GM19043 (cell line): ENCODE data around the gene RAB1B.
"Not testable (repeated sequence)": the region's sequence is repeated elsewhere in the genome, so short reads cannot be mapped to it uniquely, and the experiment has no call there.

Source experiments
- ATAC-seq: cut with Tn5 transposase; IDR thresholded peaks from one replicate; pipeline ENCODE4 v1.9.1; 2021; ENCODE audit warnings: low read depth; ENCODE audit not compliant: unreplicated experiment

The RAB1B gene

DNA sequence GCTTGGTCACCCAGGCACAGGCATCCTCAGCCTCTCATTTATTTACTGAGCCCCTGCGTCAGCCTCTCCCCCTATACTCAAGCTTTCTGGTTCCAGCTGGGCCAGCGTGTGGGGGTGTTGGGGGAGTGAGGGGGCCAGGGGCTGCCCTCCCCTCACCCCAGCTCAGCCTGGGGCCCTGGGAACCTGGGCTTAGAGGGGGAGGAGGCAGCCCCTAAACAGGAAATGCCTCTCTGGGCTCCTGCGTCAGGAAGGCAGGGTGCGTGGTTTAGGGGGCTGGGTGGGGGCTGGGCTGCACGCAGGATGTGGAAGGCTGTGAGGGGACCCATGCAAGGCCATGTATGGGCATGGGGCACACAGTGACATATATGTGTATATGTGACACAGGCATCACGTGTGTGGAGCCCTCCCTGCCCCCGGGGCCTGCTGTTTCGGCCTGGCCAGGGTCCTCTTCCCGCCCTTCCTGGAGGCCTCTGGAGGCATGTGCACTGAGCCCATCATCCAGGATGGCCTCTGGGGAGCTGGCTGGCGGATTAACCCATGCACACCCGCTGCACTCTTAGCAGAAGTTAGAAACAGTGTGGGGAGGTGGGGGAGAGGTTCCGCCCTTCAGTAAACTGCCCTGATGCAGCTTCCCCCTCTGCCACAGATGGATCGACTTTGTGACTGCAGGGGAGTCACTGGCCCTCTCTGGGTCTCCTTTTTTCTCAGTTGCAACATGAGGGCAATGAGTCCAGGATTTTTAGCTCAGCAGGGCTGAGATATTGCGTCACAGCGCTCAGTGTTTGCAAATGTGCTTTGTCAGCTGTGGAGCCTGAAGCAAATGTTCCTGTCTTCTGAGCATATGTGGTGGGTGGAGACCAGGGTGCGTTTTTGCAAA is 49.5 kb downstream of the RAB1B start:
- no peak for ATAC-seq

DNA sequence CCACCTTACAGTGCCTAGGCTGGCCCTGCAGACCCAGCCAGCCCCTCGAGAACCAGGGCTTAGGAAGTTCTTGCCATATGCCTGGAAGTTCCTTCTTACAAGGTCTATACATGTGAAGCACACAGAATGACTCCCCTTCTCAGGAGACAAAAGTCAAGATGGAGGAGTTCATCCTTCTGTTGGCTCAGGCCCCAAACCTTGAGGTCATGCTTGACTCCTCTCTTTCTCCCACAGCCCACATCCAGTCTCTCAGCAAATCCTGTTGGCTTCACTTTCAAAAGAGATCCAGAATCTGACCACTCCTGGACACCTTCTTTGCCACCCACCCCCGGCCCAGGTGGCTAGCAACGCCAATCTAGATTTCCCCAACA is 50.1 kb downstream of the RAB1B start:
- no peak for ATAC-seq

DNA sequence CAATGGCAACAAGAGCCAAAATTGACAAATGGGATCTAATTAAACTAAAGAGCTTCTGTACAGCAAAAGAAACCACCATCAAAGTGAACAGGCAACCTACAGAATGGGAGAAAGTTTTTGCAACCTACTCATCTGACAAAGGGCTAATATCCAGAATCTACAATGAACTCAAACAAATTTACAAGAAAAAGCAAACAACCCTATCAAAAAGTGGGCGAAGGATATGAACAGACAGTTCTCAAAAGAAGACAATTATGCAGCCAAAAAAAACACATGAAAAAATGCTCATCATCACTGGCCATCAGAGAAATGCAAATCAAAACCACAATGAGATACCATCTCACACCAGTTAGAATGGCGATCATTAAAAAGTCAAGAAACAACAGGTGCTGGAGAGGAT is 51.9 kb downstream of the RAB1B start:
- not testable (repeated sequence) for ATAC-seq

DNA sequence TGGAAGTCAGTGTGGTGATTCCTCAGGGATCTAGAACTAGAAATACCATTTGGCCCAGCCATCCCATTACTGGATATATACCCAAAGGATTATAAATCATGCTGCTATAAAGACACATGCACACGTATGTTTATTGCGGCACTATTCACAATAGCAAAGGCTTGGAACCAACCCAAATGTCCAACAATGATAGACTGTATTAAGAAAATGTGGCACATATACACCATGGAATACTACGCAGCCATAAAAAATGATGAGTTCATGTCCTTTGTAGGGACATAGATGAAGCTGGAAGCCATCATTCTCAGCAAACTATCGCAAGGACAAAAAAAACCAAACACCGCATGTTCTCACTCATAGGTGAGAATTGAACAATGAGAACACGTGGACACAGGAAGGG is 52.3 kb downstream of the RAB1B start:
- ATAC-seq, result not testable (repeated sequence)

DNA sequence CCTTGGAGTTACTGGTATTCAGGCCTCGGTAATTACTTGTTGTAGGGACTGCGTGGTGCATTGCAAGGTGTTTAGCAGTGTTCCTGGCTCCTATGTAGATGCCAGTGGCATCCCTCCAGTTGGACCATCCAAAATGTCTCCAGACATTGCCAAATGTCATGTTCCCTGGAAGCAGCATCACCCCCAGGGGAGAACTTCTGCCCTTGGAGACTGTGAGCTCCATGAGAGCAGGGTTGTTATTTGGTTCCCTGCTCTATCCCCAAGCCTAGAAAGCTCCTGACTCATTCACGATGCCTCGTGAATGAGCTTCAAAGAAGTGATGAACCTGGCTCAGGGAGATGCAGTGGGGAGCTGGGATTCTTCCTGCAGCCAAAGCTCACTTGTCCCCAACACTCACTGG is 53.2 kb downstream of the RAB1B start:
- no peak for ATAC-seq

DNA sequence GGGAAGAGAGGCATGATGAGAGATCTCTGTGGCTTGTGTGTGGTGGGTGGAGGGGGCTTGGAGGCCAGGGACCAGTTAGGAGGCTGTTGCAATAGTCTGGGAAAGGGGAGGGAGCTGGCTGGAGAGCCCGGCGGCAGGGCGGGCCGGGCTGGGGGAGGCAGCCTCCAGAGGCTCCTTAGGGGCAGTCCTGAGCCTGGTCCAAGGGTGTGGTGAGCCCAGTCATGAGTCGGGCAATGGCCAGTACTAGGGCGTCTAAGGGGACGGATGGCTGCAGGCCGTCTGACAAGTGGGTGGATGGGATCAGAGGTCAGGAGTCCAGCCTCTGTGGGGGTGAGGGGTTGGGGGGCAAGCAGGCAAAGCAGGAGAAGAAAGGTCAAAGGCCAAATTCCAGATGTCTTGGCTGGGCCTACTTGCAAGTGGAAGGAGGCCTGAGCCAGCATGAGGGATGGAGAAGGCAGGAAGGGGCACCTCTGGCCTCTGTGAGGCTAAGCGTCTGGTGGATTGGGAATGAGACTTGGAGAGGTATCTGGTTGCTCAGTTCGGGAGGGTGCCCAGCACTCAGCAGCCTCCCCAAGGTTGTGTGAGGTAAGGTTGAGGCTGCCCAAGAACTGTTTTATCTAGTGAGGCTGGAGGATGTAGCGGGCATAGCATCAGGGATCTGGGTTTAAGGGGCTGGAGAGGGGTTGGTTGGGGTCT is 54.4 kb downstream of the RAB1B start:
- ATAC-seq, result no peak

DNA sequence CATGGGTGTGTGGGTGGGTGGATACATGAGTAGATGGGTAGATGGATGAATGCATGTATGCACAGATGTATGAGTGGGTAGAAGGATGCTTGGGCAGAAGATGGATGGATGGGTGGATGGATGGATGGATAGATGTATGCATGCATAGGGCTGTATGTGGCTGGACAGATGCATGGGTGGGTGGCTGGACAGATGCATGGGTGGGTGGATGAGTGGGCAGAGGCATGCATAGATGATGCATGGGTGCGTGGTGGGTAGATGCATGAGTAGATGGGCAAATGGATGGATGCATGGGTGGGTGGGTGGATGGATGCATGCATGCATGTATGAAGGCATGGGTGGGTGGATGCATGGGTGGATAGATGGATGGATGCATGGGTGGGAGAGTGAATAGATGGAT is 55.2 kb downstream of the RAB1B start:
- ATAC-seq, result no peak

DNA sequence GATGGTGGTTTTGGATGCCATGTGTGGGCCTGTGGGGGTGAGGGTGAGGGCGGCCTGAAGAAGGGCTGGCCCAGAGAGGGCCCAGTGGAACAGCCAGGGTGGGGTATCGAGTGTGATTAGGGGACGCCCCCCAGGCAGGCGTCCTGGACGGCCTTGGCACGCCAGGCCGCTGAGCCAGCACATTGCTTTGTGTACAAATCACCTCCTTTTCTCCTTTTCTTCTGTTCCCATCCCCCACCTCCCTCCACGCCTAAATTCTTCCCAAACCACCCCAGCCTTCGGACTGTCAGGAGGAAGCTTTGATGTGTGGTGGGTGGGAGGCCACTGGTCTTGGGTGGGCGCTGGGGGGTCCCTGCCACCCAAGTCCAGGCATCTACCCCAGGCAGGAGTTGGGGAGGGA is 56.2 kb downstream of the RAB1B start:
- no peak for ATAC-seq

DNA sequence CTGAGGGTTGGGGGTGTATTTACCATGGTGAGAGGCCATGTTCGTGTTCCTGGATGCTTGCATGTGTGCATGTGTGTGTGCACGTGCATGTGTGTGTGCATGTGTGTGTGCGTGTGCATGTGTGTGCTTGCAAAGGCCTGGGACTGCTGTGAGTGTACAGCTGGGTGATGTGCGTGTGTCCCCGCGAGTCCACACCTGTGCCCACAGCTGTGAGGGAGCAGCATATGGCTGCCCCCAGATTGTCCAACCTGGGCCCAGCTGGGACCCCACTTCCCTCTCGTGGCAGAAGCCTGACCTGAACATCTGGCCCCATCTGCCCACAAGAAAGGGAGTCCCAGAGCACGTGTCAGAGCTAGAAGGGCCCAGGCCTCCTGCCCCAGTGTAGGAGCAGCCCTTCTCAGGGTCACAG is 56.8 kb downstream of the RAB1B start:
- ATAC-seq, result no peak

DNA sequence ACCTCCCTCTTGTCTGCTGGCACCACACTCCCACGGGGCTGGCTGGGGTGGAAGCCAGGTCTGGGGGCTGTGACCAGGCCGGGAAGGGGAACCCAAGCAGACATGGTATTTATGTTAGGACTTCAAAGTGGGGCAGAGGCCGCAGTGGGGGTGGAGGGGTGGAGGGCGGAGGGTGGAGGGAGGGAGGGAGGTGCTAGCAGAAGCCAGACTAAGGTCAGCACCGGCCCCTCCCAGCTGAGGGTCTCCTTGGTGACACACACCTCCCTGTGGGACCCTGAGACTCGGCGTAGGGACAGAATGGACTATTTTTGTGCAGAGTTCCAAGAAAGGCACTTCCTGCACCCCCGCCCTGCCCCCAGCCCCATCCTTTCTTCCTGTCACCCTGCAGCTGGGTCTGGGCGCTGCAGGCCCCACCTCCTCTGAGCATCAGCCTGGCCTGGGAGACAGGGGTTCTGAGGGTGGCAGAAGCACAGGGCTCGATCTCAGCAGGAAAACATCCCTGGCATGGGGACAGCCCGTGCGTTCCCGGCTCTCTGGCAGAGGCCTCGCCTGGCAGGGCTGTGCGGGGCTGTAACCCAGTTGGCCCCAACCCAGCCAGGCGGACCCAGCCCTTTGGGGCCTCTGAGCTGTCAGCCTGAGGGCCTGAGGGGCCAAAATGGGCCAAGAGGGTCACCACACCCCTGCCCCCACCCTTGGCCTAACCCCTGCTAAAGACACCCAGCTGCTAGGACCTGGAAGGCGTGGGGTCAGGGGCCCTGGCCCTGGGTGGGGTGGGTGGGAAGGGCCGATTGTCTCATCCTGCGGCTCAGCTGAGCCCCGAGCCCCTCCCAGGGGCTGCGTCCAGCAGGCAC is 58.0 kb downstream of the RAB1B start:
- no peak for ATAC-seq
